Measurements from ENCODE around the gene ANO2.

The ANO2 gene

DNA sequence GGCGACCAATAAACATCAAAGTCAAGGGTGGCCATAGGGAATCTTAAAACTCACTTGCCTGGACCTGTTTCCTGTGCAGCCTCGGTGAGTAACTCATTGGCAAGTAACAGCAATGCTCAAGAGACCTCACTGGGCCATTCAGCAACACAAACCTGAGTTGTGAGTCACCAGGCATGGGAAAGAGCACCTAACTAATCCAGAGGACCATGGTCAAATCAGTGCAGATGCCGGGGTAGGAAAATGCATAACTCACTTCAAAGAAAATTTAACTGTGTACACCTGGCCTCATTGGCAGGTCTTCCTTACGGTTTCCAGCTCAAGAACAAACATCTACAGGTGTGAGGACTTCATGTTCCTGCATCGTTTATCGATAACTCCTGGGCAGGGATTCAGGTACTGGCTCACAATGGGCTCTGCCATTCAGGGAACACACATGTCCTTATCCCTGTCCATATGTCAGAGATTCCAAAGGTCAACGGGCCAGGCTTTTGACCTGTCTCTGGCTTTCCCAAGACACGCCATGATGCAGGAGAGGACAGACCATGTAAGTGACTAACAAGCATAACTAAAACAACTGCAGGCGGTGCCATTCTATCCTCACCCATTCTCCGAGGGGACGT is 211.8 kb downstream of the ANO2 start:
- no peak overlapping the region for H3K27ac Mint-ChIP-seq
- H3K9me3 Mint-ChIP-seq = no peaks in the 10 kb centered on the region
- no peaks in the 10 kb centered on the region for H3K36me3 Mint-ChIP-seq (ENCODE audit: low read depth)
- H3K4me1 Mint-ChIP-seq (ENCODE audit: low read depth) = no peaks in the 10 kb centered on the region
- no peaks in the 10 kb centered on the region for H3K27me3 Mint-ChIP-seq
- H3K4me3 Mint-ChIP-seq = no peak overlapping the region
- intact Hi-C loops (cut with micrococcal nuclease) = no loop called here

GRCh38 chr12:5730962-5731361 is 214.1 kb downstream of the ANO2 start:
- H3K4me3 Mint-ChIP-seq = no peak overlapping the region
- H3K9me3 Mint-ChIP-seq = no peaks in the 10 kb centered on the region
- intact Hi-C loops (cut with micrococcal nuclease) = no loop called here
- no peak overlapping the region for H3K27ac Mint-ChIP-seq
- peaks cover 6% of the 10 kb centered on the region for H3K4me1 Mint-ChIP-seq (ENCODE audit: low read depth)
- no peaks in the 10 kb centered on the region for H3K36me3 Mint-ChIP-seq (ENCODE audit: low read depth)
- no peaks in the 10 kb centered on the region for H3K27me3 Mint-ChIP-seq

GRCh38 chr12:5723711-5724252 is 221.3 kb downstream of the ANO2 start:
- Mint-ChIP-seq H3K4me1 (ENCODE audit: low read depth) (peaks cover 6% of the 10 kb centered on the region), H3K27me3 (peaks cover 24% of the 10 kb centered on the region), H3K4me3 (no peak overlapping the region), H3K36me3 (ENCODE audit: low read depth) (no peaks in the 10 kb centered on the region), H3K27ac (no peak overlapping the region), H3K9me3 (no peaks in the 10 kb centered on the region)
- intact Hi-C loops (cut with micrococcal nuclease) = no loop called here

GRCh38 chr12:5723071-5723470 is 222.0 kb downstream of the ANO2 start:
- Mint-ChIP-seq H3K4me3 (no peak overlapping the region), H3K4me1 (ENCODE audit: low read depth) (peaks cover 6% of the 10 kb centered on the region), H3K27ac (no peak overlapping the region), H3K9me3 (no peaks in the 10 kb centered on the region), H3K36me3 (ENCODE audit: low read depth) (no peaks in the 10 kb centered on the region), H3K27me3 (peaks cover 29% of the 10 kb centered on the region)
- intact Hi-C loops (cut with micrococcal nuclease) = no loop called here

GRCh38 chr12:5720381-5721005 is 224.6 kb downstream of the ANO2 start:
- H3K4me3 Mint-ChIP-seq = no peak overlapping the region
- H3K36me3 Mint-ChIP-seq (ENCODE audit: low read depth) = no peaks in the 10 kb centered on the region
- intact Hi-C loops (cut with micrococcal nuclease) = no loop called here
- peaks cover 29% of the 10 kb centered on the region for H3K27me3 Mint-ChIP-seq
- H3K27ac Mint-ChIP-seq = no peak overlapping the region
- H3K9me3 Mint-ChIP-seq = no peaks in the 10 kb centered on the region
- H3K4me1 Mint-ChIP-seq (ENCODE audit: low read depth) = no peaks in the 10 kb centered on the region

- Mint-ChIP-seq H3K27me3 (peaks cover 29% of the 10 kb centered on the region), H3K4me1 (ENCODE audit: low read depth) (no peaks in the 10 kb centered on the region), H3K36me3 (ENCODE audit: low read depth) (no peaks in the 10 kb centered on the region), H3K4me3 (no peak overlapping the region), H3K9me3 (no peaks in the 10 kb centered on the region), H3K27ac (no peak overlapping the region)
- intact Hi-C loops (cut with micrococcal nuclease) = no loop called here
These were observed 226.4 kb downstream of the ANO2 start for GRCh38 chr12:5718680-5719079.

DNA sequence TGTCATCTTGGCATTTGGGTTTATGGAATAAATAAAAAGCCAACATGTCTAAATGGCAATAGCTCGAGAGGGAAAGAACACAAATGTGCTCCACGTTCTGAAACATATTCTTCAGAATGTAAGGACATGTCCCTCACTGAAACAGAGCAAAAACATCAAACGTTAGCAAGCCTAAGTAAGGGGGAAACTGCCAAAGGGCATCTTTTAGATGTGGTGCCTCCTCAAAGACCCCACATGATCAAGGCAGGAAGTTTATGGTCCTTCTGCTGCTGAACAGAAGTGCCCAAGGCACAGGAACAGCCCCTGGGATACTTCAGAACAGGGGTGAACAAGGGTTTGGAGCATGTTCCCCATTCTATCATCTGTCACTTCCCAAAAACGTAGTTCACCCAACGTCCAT is 227.0 kb downstream of the ANO2 start:
- H3K9me3 Mint-ChIP-seq = no peaks in the 10 kb centered on the region
- H3K27me3 Mint-ChIP-seq = peaks cover 27% of the 10 kb centered on the region
- H3K4me3 Mint-ChIP-seq = no peak overlapping the region
- H3K27ac Mint-ChIP-seq = no peak overlapping the region
- intact Hi-C loops (cut with micrococcal nuclease) = no loop called here
- H3K36me3 Mint-ChIP-seq (ENCODE audit: low read depth) = no peaks in the 10 kb centered on the region
- H3K4me1 Mint-ChIP-seq (ENCODE audit: low read depth) = no peaks in the 10 kb centered on the region

DNA sequence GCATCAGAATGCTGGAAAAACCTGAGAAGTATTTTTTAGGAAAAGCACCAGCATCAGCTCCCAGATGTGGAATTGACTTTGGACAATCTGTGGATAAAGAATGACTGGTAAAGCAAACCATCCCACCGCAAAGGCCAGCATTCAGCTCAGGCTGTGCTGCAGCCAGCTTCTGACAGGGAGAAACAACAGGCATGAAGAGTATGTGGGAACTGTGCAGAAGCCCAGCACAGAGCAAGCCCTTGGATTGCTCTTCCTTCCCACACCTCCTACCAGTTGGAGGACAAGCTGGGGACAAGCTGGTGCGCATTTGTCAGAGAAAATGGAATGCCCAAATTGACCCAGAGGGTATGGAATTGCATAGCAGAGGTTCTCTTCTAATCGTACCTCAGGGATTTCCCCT is 228.1 kb downstream of the ANO2 start:
- no peaks in the 10 kb centered on the region for H3K36me3 Mint-ChIP-seq (ENCODE audit: low read depth)
- intact Hi-C loops (cut with micrococcal nuclease) = no loop called here
- no peaks in the 10 kb centered on the region for H3K4me1 Mint-ChIP-seq (ENCODE audit: low read depth)
- no peak overlapping the region for H3K4me3 Mint-ChIP-seq
- peaks cover 21% of the 10 kb centered on the region for H3K27me3 Mint-ChIP-seq
- no peak overlapping the region for H3K27ac Mint-ChIP-seq
- H3K9me3 Mint-ChIP-seq = no peaks in the 10 kb centered on the region

DNA sequence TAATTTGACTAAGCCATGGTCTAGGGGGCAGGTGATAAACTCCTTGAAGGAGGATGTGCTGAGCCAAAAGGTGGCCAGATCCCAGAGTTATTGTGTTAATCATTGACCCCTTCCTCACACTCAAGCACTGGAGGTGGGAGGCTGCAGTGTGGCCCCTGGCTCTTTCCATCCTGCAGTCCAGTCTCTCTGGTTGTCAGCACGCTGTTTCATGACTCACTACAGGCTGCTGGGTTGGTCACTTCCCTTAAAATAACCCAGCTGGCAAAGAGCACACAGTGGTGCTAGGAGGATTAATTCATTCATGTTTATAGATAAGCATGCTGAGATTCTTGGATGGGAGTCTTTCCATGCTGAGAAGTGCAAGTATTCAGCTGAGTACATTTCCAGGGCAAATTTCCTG is 228.9 kb downstream of the ANO2 start:
- H3K36me3 Mint-ChIP-seq (ENCODE audit: low read depth) = no peaks in the 10 kb centered on the region
- no peaks in the 10 kb centered on the region for H3K4me1 Mint-ChIP-seq (ENCODE audit: low read depth)
- H3K27ac Mint-ChIP-seq = no peak overlapping the region
- no peak overlapping the region for H3K4me3 Mint-ChIP-seq
- H3K27me3 Mint-ChIP-seq = peaks cover 19% of the 10 kb centered on the region
- H3K9me3 Mint-ChIP-seq = no peaks in the 10 kb centered on the region
- intact Hi-C loops (cut with micrococcal nuclease) = no loop called here

- H3K9me3 Mint-ChIP-seq = no peaks in the 10 kb centered on the region
- no peak overlapping the region for H3K4me3 Mint-ChIP-seq
These were observed 230.0 kb downstream of the ANO2 start for GRCh38 chr12:5715021-5715420.

GRCh38 chr12:5713599-5714081 is 231.4 kb downstream of the ANO2 start:
- H3K27me3 Mint-ChIP-seq = peaks cover 4% of the 10 kb centered on the region
- H3K4me1 Mint-ChIP-seq (ENCODE audit: low read depth) = no peaks in the 10 kb centered on the region
- H3K9me3 Mint-ChIP-seq = no peaks in the 10 kb centered on the region
- no peak overlapping the region for H3K27ac Mint-ChIP-seq
- H3K36me3 Mint-ChIP-seq (ENCODE audit: low read depth) = no peaks in the 10 kb centered on the region
- intact Hi-C loops (cut with micrococcal nuclease) = no loop called here
- no peak overlapping the region for H3K4me3 Mint-ChIP-seq

More at GRCh38 chr12:5715021-5715420, 230.0 kb downstream of the ANO2 start:
- Mint-ChIP-seq H3K36me3 (ENCODE audit: low read depth) (no peaks in the 10 kb centered on the region), H3K27ac (no peak overlapping the region), H3K27me3 (peaks cover 11% of the 10 kb centered on the region), H3K4me1 (ENCODE audit: low read depth) (no peaks in the 10 kb centered on the region)
- intact Hi-C loops (cut with micrococcal nuclease) = no loop called here

- no peaks in the 10 kb centered on the region for H3K9me3 Mint-ChIP-seq
- intact Hi-C loops (cut with micrococcal nuclease) = no loop called here
- no peaks in the 10 kb centered on the region for H3K4me1 Mint-ChIP-seq (ENCODE audit: low read depth)
- peaks cover 1% of the 10 kb centered on the region for H3K27me3 Mint-ChIP-seq
- H3K36me3 Mint-ChIP-seq (ENCODE audit: low read depth) = no peaks in the 10 kb centered on the region
- H3K4me3 Mint-ChIP-seq = no peak overlapping the region
- H3K27ac Mint-ChIP-seq = no peak overlapping the region
These were observed 234.7 kb downstream of the ANO2 start for GRCh38 chr12:5710260-5710878.

DNA sequence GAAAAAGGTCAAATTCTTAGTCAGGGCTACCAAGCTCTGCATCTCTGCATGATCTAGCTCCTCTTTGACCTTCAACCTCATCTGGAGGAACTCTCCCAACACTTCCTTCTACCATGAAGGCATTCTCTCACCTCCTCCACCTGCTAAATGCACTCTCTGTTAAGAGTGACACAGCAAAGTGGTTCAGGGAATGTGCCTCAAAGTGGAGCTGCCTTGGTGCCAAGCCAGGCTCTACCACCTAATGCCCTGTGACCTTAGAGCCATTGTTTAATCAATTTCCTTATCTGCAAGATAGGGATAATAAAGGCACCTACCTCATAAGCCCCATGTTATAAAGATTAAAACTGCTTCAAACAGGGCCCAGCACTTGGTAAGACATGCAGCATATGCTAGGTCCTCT is 236.7 kb downstream of the ANO2 start:
- no peaks in the 10 kb centered on the region for H3K36me3 Mint-ChIP-seq (ENCODE audit: low read depth)
- H3K27ac Mint-ChIP-seq = no peak overlapping the region
- intact Hi-C loops (cut with micrococcal nuclease) = no loop called here
- no peaks in the 10 kb centered on the region for H3K4me1 Mint-ChIP-seq (ENCODE audit: low read depth)
- H3K27me3 Mint-ChIP-seq = peaks cover 1% of the 10 kb centered on the region
- H3K4me3 Mint-ChIP-seq = no peak overlapping the region
- no peaks in the 10 kb centered on the region for H3K9me3 Mint-ChIP-seq

DNA sequence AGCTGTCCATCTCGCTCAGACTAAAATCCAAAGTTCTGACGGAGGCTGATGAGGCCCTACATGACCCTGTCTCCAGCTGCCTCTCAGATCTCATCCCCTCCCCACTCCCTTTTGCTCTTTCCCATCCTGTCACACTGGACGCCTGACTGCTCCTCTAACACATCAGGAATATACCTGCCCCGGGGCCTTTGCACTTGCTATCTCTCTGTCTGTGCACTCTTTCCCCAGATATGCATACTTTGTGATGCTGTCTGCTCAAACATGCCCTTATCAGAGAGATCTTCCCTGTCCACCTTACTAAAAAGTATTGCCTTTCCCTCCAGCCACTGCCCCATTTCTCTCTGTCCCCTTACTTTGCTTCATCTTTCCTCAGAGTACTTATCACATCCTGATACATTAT is 238.8 kb downstream of the ANO2 start:
- Mint-ChIP-seq H3K4me3 (no peak overlapping the region), H3K4me1 (ENCODE audit: low read depth) (no peaks in the 10 kb centered on the region), H3K27me3 (peaks cover 1% of the 10 kb centered on the region), H3K9me3 (no peaks in the 10 kb centered on the region), H3K27ac (no peak overlapping the region), H3K36me3 (ENCODE audit: low read depth) (no peaks in the 10 kb centered on the region)
- intact Hi-C loops (cut with micrococcal nuclease) = no loop called here
